HG02938 (cell line): Measurements from ENCODE around the gene FNDC3B.

Experiments used
- ATAC-seq: cut with Tn5 transposase; IDR thresholded peaks from one replicate; pipeline ENCODE4 v1.9.1; 2021; ENCODE audit warnings: mild to moderate bottlenecking, moderate library complexity; ENCODE audit not compliant: unreplicated experiment

FNDC3B gene

GRCh38 chr3:172300187-172300586 lies 260.8 kb downstream of the FNDC3B start:
- no peak for ATAC-seq

GRCh38 chr3:172300862-172301261 lies 261.5 kb downstream of the FNDC3B start:
- no peak for ATAC-seq

GRCh38 chr3:172302203-172302602 lies 262.8 kb downstream of the FNDC3B start:
- no peak for ATAC-seq

GRCh38 chr3:172303181-172303580 lies 263.8 kb downstream of the FNDC3B start:
- ATAC-seq, result no peak

- no peak for ATAC-seq
These were observed 264.7 kb downstream of the FNDC3B start for GRCh38 chr3:172303941-172304558.

- no peak for ATAC-seq
These were observed 266.2 kb downstream of the FNDC3B start for GRCh38 chr3:172305552-172305951.

- ATAC-seq, result no peak
These were observed 266.6 kb downstream of the FNDC3B start for GRCh38 chr3:172305974-172306373.

GRCh38 chr3:172307141-172307560 lies 267.8 kb downstream of the FNDC3B start:
- ATAC-seq, result no peak

GRCh38 chr3:172309059-172309458 lies 269.7 kb downstream of the FNDC3B start:
- ATAC-seq, result no peak

GRCh38 chr3:172309741-172310427 lies 270.5 kb downstream of the FNDC3B start:
- no peak for ATAC-seq

- no peak for ATAC-seq
These were observed 271.0 kb downstream of the FNDC3B start for GRCh38 chr3:172310428-172310760.

- no peak for ATAC-seq
These were observed 271.8 kb downstream of the FNDC3B start for GRCh38 chr3:172311217-172311616.

GRCh38 chr3:172312001-172312400 lies 272.6 kb downstream of the FNDC3B start:
- ATAC-seq, result no peak

GRCh38 chr3:172312711-172313110 lies 273.3 kb downstream of the FNDC3B start:
- no peak for ATAC-seq

GRCh38 chr3:172313671-172314070 lies 274.3 kb downstream of the FNDC3B start:
- ATAC-seq, result no peak

- ATAC-seq, result no peak
These were observed 275.3 kb downstream of the FNDC3B start for GRCh38 chr3:172314591-172315160.

GRCh38 chr3:172315401-172316091 lies 276.2 kb downstream of the FNDC3B start:
- no peak for ATAC-seq

GRCh38 chr3:172316758-172317157 lies 277.4 kb downstream of the FNDC3B start:
- no peak for ATAC-seq

GRCh38 chr3:172317481-172317880 lies 278.1 kb downstream of the FNDC3B start:
- ATAC-seq, result no peak

GRCh38 chr3:172317984-172318383 lies 278.6 kb downstream of the FNDC3B start:
- peak; percentile 56 for ATAC-seq

- ATAC-seq, result no peak
These were observed 280.2 kb downstream of the FNDC3B start for GRCh38 chr3:172319595-172319994.

GRCh38 chr3:172320468-172320867 lies 281.1 kb downstream of the FNDC3B start:
- no peak for ATAC-seq
